ENCODE results near the gene ACKR2.

GRCh38 chr3:42887084-42887483 lies 77.8 kb downstream of the ACKR2 start:
- TF ChIP-seq POLR2A (IDR thresholded peaks at IDR 0.05) = no peak
- TF ChIP-seq CTCF (IDR thresholded peaks at IDR 0.05) = no peak
- no peak for TF ChIP-seq POLR2AphosphoS5 (IDR thresholded peaks at IDR 0.05)

Measured in prostate gland (tissue), 2 donors.